ENCODE data around the gene ABCA2. TPM values are rescaled to one million over a fixed set of nuclear protein-coding genes. Genes with fewer than 3 reads are reported as not detected.

The ABCA2 gene
- polyA plus RNA-seq, 1 of the 3 experiments (the other 2 are of a cell fraction), result 34.7 TPM

DNA sequence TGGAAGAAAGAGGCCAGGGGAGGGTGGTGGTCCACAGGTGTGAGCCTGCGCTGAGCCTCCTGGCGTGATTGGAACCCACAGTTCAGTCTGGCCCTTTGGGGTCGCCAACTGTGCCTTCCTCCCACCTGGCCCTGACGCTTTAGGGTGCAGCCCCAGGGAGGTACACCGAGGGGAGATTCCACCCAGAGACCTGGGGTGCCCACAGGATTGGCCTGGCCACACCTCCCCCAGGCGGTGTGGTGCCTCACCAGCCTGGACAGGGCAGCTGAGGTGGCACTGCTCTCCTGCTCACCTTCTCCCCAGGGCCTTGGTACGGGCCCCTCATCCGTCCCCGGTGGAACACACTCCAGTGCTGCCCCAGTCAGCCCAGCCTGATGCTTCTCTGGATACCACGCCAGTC is 30.7 kb downstream of the ABCA2 start:
- H3K79me2 ChIP-seq (ENCODE audit: insufficient read depth), result peaks cover 18% of the 10 kb centered on the region; the same call in 1 of the 2 replicates
- no peaks in the 10 kb centered on the region for H3K9me2 ChIP-seq
- H3K4me2 ChIP-seq, result no peak overlapping the region
- H3K27ac ChIP-seq (ENCODE audit: low read depth in 2 of 2, low read length in 1 of 2), result no peak overlapping the region
- peaks cover 9 to 24% of the 10 kb centered on the region in 2 experiments; a peak in 3 of 4 replicates for H3K4me1 ChIP-seq (ENCODE audit: control insufficient read depth in 1 of 2, insufficient read depth in 2 of 2, low read depth in 1 of 2, low read length in 1 of 2)
- no peak for DNase-seq
- H4K20me1 ChIP-seq (ENCODE audit: insufficient read depth), result 0 out of 2 replicates have a peak, but pooled peaks cover 3% of the 10 kb centered on the region
- 98% methylated on average over 5 of the region's 10 CpGs for WGBS (ENCODE audit: low lambda C conversion rate)
- H3K36me3 ChIP-seq (replicated peaks in 1 of 2; ENCODE audit: control insufficient read depth in 1 of 2, insufficient read depth in 2 of 2, low read length in 1 of 2), result peaks cover 0 to 7% of the 10 kb centered on the region in 2 experiments
- CTCF ChIA-PET, result interaction anchor here (1.4 to 6.8 kb wide), 4 partner anchors 31 to 210 kb away, joined by 3 to 68 read pairs (median 8); partner anchors contain the start of genes ABCA2 and FUT7
- no peak overlapping the region for H3K9ac ChIP-seq
- no peaks in the 10 kb centered on the region for H3F3A ChIP-seq (replicated peaks; ENCODE audit: insufficient read depth)
- POLR2A ChIA-PET, result interaction anchor here (1.4 kb wide), 1 partner anchor 53 kb away, joined by 3 read pairs; the partner anchor contains the start of gene FBXW5
- TF ChIP-seq RAD21 (IDR thresholded peaks at IDR 0.05; ENCODE audit: low read length) (no peak), RXRA (IDR thresholded peaks at IDR 0.05; ENCODE audit: borderline replicate concordance, low read depth) (no peak), CHD2 (IDR thresholded peaks at IDR 0.05; ENCODE audit: low read length, partially characterized antibody) (no peak), FOXM1 (IDR thresholded peaks at IDR 0.05; ENCODE audit: low read depth) (no peak), YY1 (IDR thresholded peaks at IDR 0.05; ENCODE audit: low read depth) (no peak), JUND (IDR thresholded peaks at IDR 0.05) (no peak), NRF1 (IDR thresholded peaks at IDR 0.05; ENCODE audit: low read depth, low read length) (no peak), SMC3 (IDR thresholded peaks at IDR 0.05; ENCODE audit: low read depth, low read length) (no peak), RFX5 (IDR thresholded peaks at IDR 0.05; ENCODE audit: low read length) (no peak), GATA2 (CRISPR knock-in tag; IDR thresholded peaks at IDR 0.05) (no peak), POLR2AphosphoS5 (IDR thresholded peaks at IDR 0.05; ENCODE audit: low read depth, low read length) (no peak), GABPA (IDR thresholded peaks at IDR 0.05; ENCODE audit: low read depth) (no peak), SIN3A (IDR thresholded peaks at IDR 0.05; ENCODE audit: borderline replicate concordance, low read depth, low read length) (no peak), EP300 (IDR thresholded peaks at IDR 0.05; ENCODE audit: borderline replicate concordance in 1 of 2, low read depth in 1 of 2, low read length in 1 of 2) (no peak), TAF1 (IDR thresholded peaks at IDR 0.05; ENCODE audit: borderline replicate concordance, low read depth, low read length) (no peak)
- TF ChIP-seq, protein P1, sequence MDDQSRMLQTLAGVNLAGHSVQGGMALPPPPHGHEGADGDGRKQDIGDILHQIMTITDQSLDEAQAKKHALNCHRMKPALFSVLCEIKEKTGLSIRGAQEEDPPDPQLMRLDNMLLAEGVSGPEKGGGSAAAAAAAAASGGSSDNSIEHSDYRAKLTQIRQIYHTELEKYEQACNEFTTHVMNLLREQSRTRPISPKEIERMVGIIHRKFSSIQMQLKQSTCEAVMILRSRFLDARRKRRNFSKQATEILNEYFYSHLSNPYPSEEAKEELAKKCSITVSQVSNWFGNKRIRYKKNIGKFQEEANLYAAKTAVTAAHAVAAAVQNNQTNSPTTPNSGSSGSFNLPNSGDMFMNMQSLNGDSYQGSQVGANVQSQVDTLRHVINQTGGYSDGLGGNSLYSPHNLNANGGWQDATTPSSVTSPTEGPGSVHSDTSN (IDR thresholded peaks at IDR 0.05), result no peak
- TF ChIP-seq, protein P2, sequence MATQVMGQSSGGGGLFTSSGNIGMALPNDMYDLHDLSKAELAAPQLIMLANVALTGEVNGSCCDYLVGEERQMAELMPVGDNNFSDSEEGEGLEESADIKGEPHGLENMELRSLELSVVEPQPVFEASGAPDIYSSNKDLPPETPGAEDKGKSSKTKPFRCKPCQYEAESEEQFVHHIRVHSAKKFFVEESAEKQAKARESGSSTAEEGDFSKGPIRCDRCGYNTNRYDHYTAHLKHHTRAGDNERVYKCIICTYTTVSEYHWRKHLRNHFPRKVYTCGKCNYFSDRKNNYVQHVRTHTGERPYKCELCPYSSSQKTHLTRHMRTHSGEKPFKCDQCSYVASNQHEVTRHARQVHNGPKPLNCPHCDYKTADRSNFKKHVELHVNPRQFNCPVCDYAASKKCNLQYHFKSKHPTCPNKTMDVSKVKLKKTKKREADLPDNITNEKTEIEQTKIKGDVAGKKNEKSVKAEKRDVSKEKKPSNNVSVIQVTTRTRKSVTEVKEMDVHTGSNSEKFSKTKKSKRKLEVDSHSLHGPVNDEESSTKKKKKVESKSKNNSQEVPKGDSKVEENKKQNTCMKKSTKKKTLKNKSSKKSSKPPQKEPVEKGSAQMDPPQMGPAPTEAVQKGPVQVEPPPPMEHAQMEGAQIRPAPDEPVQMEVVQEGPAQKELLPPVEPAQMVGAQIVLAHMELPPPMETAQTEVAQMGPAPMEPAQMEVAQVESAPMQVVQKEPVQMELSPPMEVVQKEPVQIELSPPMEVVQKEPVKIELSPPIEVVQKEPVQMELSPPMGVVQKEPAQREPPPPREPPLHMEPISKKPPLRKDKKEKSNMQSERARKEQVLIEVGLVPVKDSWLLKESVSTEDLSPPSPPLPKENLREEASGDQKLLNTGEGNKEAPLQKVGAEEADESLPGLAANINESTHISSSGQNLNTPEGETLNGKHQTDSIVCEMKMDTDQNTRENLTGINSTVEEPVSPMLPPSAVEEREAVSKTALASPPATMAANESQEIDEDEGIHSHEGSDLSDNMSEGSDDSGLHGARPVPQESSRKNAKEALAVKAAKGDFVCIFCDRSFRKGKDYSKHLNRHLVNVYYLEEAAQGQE (IDR thresholded peaks at IDR 0.05; ENCODE audit: low read depth, low read length), result no peak
- TF ChIP-seq, protein P3, sequence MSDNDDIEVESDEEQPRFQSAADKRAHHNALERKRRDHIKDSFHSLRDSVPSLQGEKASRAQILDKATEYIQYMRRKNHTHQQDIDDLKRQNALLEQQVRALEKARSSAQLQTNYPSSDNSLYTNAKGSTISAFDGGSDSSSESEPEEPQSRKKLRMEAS (IDR thresholded peaks at IDR 0.05; ENCODE audit: low read depth), result no peak
- TF ChIP-seq, protein P4, sequence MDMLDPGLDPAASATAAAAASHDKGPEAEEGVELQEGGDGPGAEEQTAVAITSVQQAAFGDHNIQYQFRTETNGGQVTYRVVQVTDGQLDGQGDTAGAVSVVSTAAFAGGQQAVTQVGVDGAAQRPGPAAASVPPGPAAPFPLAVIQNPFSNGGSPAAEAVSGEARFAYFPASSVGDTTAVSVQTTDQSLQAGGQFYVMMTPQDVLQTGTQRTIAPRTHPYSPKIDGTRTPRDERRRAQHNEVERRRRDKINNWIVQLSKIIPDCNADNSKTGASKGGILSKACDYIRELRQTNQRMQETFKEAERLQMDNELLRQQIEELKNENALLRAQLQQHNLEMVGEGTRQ (IDR thresholded peaks at IDR 0.05; ENCODE audit: borderline replicate concordance, low read depth, low read length), result no peak
- TF ChIP-seq, protein P5, sequence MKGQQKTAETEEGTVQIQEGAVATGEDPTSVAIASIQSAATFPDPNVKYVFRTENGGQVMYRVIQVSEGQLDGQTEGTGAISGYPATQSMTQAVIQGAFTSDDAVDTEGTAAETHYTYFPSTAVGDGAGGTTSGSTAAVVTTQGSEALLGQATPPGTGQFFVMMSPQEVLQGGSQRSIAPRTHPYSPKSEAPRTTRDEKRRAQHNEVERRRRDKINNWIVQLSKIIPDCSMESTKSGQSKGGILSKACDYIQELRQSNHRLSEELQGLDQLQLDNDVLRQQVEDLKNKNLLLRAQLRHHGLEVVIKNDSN (IDR thresholded peaks at IDR 0.05; ENCODE audit: borderline replicate concordance, low read depth), result no peak
- H2AFZ ChIP-seq (ENCODE audit: low read depth), result no peak overlapping the region
- no peak overlapping the region for H3K4me3 ChIP-seq (ENCODE audit: low read depth in 2 of 2, low read length in 1 of 2)
- no peaks in the 10 kb centered on the region for H3K27me3 ChIP-seq (ENCODE audit: insufficient read depth)
- no peaks in the 10 kb centered on the region for H3K9me3 ChIP-seq

Data from SK-N-SH (cell line).